ENCODE measurements around the gene ATP2B2. TPM values are rescaled to one million over a fixed set of nuclear protein-coding genes. Genes with fewer than 3 reads are reported as not detected.

ATP2B2 gene
- total and polyA plus RNA-seq, 8 donors: 0.01 to 0.18 (median 0.06) TPM; not detected in 1

DNA sequence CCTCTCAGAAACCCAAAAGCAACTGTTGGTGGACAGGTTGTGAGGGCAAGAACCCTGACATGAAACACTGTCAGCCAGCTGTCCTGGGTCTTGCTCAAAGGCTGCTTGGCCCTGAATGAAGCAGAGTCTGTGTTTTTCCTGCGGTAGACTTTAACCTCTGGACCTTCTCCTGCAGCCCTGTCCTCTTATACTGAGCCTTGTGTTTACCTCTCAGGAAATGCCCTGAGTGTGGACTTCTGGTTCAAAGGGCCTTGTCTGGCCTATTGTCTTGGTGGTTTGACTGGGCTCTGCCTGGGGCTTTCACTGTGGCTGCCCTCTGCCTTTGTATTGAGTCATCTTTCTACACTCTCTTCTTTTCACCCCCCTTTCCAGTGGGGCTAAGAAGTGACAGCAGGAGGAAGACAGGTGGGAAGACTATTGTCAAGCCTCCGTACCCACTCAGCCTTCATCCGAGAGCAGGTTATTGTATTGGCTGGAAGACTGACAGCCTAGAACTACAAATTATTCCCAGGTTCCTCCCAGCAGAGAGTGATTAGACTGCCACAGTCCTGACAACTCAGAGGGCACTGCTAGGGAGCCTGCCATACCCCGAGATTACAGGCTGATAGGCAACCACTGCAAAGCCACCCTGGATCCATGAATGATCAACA, 187.9 kb downstream of the ATP2B2 start:
- ATAC-seq (no peak), DNase-seq (no peak)
- no peaks in the 10 kb centered on the region for H3K9me3 ChIP-seq
- no peaks in the 10 kb centered on the region for H3K27me3 ChIP-seq
- peaks cover 7 to 30% of the 10 kb centered on the region in 2 donors for H3K4me1 ChIP-seq
- TF ChIP-seq, protein P1, sequence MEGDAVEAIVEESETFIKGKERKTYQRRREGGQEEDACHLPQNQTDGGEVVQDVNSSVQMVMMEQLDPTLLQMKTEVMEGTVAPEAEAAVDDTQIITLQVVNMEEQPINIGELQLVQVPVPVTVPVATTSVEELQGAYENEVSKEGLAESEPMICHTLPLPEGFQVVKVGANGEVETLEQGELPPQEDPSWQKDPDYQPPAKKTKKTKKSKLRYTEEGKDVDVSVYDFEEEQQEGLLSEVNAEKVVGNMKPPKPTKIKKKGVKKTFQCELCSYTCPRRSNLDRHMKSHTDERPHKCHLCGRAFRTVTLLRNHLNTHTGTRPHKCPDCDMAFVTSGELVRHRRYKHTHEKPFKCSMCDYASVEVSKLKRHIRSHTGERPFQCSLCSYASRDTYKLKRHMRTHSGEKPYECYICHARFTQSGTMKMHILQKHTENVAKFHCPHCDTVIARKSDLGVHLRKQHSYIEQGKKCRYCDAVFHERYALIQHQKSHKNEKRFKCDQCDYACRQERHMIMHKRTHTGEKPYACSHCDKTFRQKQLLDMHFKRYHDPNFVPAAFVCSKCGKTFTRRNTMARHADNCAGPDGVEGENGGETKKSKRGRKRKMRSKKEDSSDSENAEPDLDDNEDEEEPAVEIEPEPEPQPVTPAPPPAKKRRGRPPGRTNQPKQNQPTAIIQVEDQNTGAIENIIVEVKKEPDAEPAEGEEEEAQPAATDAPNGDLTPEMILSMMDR (IDR thresholded peaks at IDR 0.05): no peak
- intact Hi-C loops (cut with DNase I): no loop called here
- H3K36me3 ChIP-seq: peaks cover 14 to 66% of the 10 kb centered on the region in 2 donors
- no peak overlapping the region for H3K27ac ChIP-seq
- no peak overlapping the region for H3K4me3 ChIP-seq

DNA sequence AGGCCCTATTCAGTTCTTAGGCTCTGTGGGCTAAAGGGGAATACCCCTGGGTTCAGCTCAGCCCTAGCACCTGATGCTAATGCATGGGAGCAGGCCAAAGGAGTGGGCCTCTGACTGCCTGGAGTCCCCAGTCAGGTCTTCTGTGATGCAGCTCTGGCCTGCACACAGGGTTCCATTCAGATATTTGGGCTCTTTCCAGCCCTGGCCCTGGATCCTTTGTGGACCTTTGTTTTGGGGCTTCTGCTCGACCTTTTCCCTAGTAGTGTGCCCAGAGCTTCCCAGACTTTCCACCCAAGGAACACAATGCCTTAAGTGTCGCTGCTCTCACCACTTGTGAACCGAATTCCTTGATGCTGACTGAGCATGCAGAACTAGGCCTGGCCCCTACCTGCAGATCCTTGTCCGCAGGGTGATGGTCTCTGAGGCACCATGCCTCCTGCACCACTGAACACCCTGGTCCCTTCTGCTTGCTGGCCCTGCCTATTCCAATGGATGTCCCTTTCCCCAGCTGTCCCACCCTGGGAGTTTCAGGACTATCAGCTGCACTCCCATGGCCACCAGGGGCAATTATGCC, 189.5 kb downstream of the ATP2B2 start:
- Histone ChIP-seq H3K4me1 (peaks cover 7 to 25% of the 10 kb centered on the region in 2 donors), H3K9me3 (no peaks in the 10 kb centered on the region), H3K36me3 (peaks cover 14 to 81% of the 10 kb centered on the region in 2 donors), H3K27ac (no peak overlapping the region), H3K4me3 (no peak overlapping the region), H3K27me3 (no peaks in the 10 kb centered on the region)
- intact Hi-C loops (cut with DNase I): no loop called here
- DNase-seq (no peak), ATAC-seq (no peak)
- TF ChIP-seq, protein P1 (IDR thresholded peaks at IDR 0.05): no peak

DNA sequence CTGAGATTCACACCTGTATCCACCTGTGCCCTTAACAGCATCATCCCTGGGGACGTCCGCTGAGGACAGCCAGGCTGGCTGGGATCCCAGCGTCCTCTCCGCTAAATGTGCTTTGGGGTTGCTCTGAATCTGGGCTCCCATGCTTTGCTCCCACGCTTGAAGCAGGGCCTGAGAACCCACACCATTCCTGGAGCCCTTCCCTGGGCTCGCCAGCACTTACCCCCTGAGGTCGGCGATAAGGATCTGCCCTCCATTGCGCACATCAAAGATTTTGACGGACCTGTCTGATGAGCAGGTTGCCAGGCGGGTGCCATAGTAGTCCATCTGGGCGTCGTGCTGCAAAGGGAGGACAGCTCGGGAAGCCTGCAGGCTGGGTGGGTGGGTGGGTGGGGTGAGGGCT, 190.3 kb downstream of the ATP2B2 start:
- Histone ChIP-seq H3K27ac (no peak overlapping the region), H3K4me1 (peaks cover 7 to 24% of the 10 kb centered on the region in 2 donors), H3K27me3 (no peaks in the 10 kb centered on the region), H3K4me3 (no peak overlapping the region), H3K9me3 (no peaks in the 10 kb centered on the region), H3K36me3 (peaks cover 14 to 89% of the 10 kb centered on the region in 2 donors)
- TF ChIP-seq, protein P1 (IDR thresholded peaks at IDR 0.05): no peak
- DNase-seq (no peak), ATAC-seq (no peak)
- intact Hi-C loops (cut with DNase I): no loop called here

DNA sequence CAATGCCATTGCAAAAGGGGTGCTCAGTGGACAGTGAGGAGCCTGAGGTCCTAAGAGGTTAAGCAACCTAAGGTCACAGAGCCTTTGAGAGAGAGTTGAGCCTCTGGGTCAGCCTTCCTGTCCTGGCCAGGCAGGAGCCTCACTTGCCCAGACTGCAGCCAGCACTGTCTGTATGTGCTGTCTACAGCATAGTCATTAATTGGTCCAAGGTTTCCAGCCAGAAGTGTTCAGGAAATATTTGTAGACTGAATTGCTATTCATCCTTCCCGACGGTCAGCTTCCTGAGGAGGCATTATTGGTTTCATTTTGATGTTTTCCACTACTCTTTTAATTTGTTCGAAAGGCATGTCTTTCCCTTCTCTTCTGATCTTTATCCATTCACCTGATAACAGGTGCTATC, 192.5 kb downstream of the ATP2B2 start:
- TF ChIP-seq, protein P1 (IDR thresholded peaks at IDR 0.05): no peak
- ATAC-seq (no peak), DNase-seq (no peak)
- Histone ChIP-seq H3K4me1 (peaks cover 0 to 11% of the 10 kb centered on the region in 2 donors), H3K27me3 (no peaks in the 10 kb centered on the region), H3K9me3 (no peaks in the 10 kb centered on the region), H3K27ac (no peak overlapping the region), H3K36me3 (peaks cover 12 to 99% of the 10 kb centered on the region in 2 donors), H3K4me3 (no peak overlapping the region)
- intact Hi-C loops (cut with DNase I): no loop called here

DNA sequence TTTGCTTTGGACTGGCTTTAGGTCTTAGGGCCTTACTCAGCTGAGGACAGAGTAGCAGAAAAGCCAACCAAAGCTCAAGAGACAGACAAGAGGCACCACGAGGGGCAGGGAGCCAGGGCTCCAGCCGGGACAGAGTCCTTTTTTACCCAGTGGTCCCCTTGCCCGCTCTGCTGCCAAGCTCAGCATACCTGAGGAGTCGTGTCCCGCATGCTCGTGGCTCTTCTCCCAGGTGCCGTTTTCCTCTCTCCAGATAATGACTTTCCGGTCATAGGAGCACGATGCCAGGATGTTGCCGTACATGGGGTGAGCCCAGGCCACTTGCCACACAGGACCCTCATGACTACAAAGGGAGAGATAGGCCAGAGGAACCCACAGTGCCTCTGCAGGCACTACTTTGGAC, 193.0 kb downstream of the ATP2B2 start:
- DNase-seq: no peak

More for the DNA sequence above, 193.0 kb downstream of the ATP2B2 start:
- Histone ChIP-seq H3K4me1 (peaks cover 0 to 10% of the 10 kb centered on the region in 2 donors), H3K4me3 (no peak overlapping the region), H3K27ac (peak overlapping the region in 1 of 2 donors; percentile 13), H3K36me3 (peaks cover 12 to 99% of the 10 kb centered on the region in 2 donors), H3K27me3 (no peaks in the 10 kb centered on the region), H3K9me3 (no peaks in the 10 kb centered on the region)
- TF ChIP-seq, protein P1 (IDR thresholded peaks at IDR 0.05): no peak
- intact Hi-C loops (cut with DNase I): no loop called here
- no peak for ATAC-seq

All from left lung (tissue), 10 donors.